CD4-positive, alpha-beta T cell treated with Interleukin-15 for 1 hour (primary cell): ENCODE measurements around the gene MTA3.
A peak's percentile ranks its signal among the peaks of the same experiment; 100 is the strongest.
"Not testable (repeated sequence)": the region's sequence is repeated elsewhere in the genome, so short reads cannot be mapped to it uniquely, and the experiment has no call there.

Experiments
- DNase-seq: peaks from one replicate; pipeline ENCODE4 v3.0.0-alpha.2; 2020

Gene MTA3

GRCh38 chr2:42568401-42569115, at the start of gene MTA3:
MTA3 (plus strand) TSS chr2:42568632; CDS start chr2:42568746, 114 bp downstream.
- DNase-seq = peak; percentile 66

- no peak for DNase-seq
Observed at GRCh38 chr2:42519624-42520023, 48.8 kb upstream of the MTA3 start.

GRCh38 chr2:42522035-42522434, 46.4 kb upstream of the MTA3 start:
- no peak for DNase-seq

- no peak for DNase-seq
Observed at GRCh38 chr2:42523341-42523740, 45.1 kb upstream of the MTA3 start.

GRCh38 chr2:42532397-42532796, 36.0 kb upstream of the MTA3 start:
- no peak for DNase-seq

GRCh38 chr2:42537493-42537892, 30.9 kb upstream of the MTA3 start:
- no peak for DNase-seq

GRCh38 chr2:42542871-42543270, 25.6 kb upstream of the MTA3 start:
- DNase-seq = no peak

- DNase-seq = no peak
Observed at GRCh38 chr2:42545023-42545721, 23.3 kb upstream of the MTA3 start.

GRCh38 chr2:42545841-42546390, 22.5 kb upstream of the MTA3 start:
- no peak for DNase-seq

- no peak for DNase-seq
Observed at GRCh38 chr2:42547014-42547413, 21.4 kb upstream of the MTA3 start.

- no peak for DNase-seq
Observed at GRCh38 chr2:42547446-42548295, 20.8 kb upstream of the MTA3 start.

GRCh38 chr2:42550870-42551269, 17.6 kb upstream of the MTA3 start:
- no peak for DNase-seq

GRCh38 chr2:42554392-42554791, 14.0 kb upstream of the MTA3 start:
- no peak for DNase-seq

- no peak for DNase-seq
Observed at GRCh38 chr2:42556315-42556890, 12.0 kb upstream of the MTA3 start.

- no peak for DNase-seq
Observed at GRCh38 chr2:42557306-42557705, 11.1 kb upstream of the MTA3 start.

- DNase-seq = no peak
Observed at GRCh38 chr2:42558827-42559226, 9.6 kb upstream of the MTA3 start.

GRCh38 chr2:42560133-42560532, 8.3 kb upstream of the MTA3 start:
- not testable (repeated sequence) for DNase-seq

GRCh38 chr2:42560899-42561298, 7.5 kb upstream of the MTA3 start:
- DNase-seq = no peak

GRCh38 chr2:42562474-42563144, 5.8 kb upstream of the MTA3 start:
- DNase-seq = no peak

GRCh38 chr2:42566025-42566424, 2.4 kb upstream of the MTA3 start:
- no peak for DNase-seq

GRCh38 chr2:42566837-42567321, 1.6 kb upstream of the MTA3 start:
- no peak for DNase-seq

- DNase-seq = no peak
Observed at GRCh38 chr2:42567364-42567763, 1.1 kb upstream of the MTA3 start.
